K562 (cell line): ENCODE data around the gene EMILIN1. TPM values are rescaled to one million over a fixed set of nuclear protein-coding genes. Genes with fewer than 3 reads are reported as not detected.

Experiments used
- AFF1 ChIP-seq, 2 experiments: fragments of 450-650 bp; IDR thresholded peaks; 2 replicates each; pipeline ENCODE4 v1.6.1; 2018; ENCODE audit warnings: mild to moderate bottlenecking in 2 of 2, low read depth in 1 of 2; ENCODE audit not compliant: partially characterized antibody in 2 of 2
- CUX1 ChIP-seq: fragments of 200-800 bp; sonication (Bioruptor generic); IDR thresholded peaks from 2 replicates; pipeline ENCODE4 v1.6.1; 2016; ENCODE audit warnings: missing genetic modification characterization, missing compliant biosample characterization
- EZH2 ChIP-seq: IDR thresholded peaks from 2 replicates; pipeline ENCODE4 v1.6.1; 2012; ENCODE audit warnings: low read depth, mild to moderate bottlenecking, inconsistent platforms, low read length, borderline replicate concordance
- NBN ChIP-seq: fragments of 450-650 bp; IDR thresholded peaks from 2 replicates; pipeline ENCODE4 v1.6.1; 2016; ENCODE audit warnings: low read depth, mild to moderate bottlenecking
- NONO ChIP-seq, 2 experiments: fragments of 200-400 bp in 1 of 2; fragments of 450-650 bp in 1 of 2; formaldehyde crosslinking in 1 of 2; IDR thresholded peaks; 2 replicates each; pipeline ENCODE4 v1.6.1; 2017; ENCODE audit warnings: low read depth in 2 of 2, mild to moderate bottlenecking in 2 of 2, moderate library complexity in 2 of 2, low read length in 1 of 2
- SMAD1 ChIP-seq: fragments of 150-350 bp; IDR thresholded peaks from 2 replicates; pipeline ENCODE4 v1.6.1; 2014; ENCODE audit warnings: low read length, low read depth; ENCODE audit not compliant: partially characterized antibody
- SMARCE1 ChIP-seq: fragments of 450-650 bp; IDR thresholded peaks from 2 replicates; pipeline ENCODE4 v1.7.1; 2016; ENCODE audit warnings: mild to moderate bottlenecking
- ZBTB11 ChIP-seq, 3 experiments: fragments of 200-800 bp in 1 of 3; fragments of 250-450 bp in 1 of 3; fragments of 450-650 bp in 1 of 3; sonication (Bioruptor Pico) in 1 of 3; sonication (Bioruptor generic) in 1 of 3; formaldehyde crosslinking in 1 of 3; IDR thresholded peaks; 2 replicates each; pipeline versions ENCODE4 v1.6.1 to v1.8.0; 2016 to 2022; ENCODE audit warnings: mild to moderate bottlenecking in 2 of 3, missing genetic modification characterization in 2 of 3, missing compliant biosample characterization in 1 of 3, moderate library complexity in 1 of 3
- ZNF717 ChIP-seq: fragments of 250-450 bp; sonication (Bioruptor Pico); IDR thresholded peaks from 2 replicates; pipeline ENCODE4 v1.5.0; 2021
- polyA plus RNA-seq, 8 experiments: library from polyadenylated mRNA; depleted of rRNA in 4 of 8; stranded (reverse) in 5 of 8; unstranded in 3 of 8; fragments of >200 nt; fragmentation: Nextera tagmentation in 2 of 8; fragmentation: Illumina TruSeq in 1 of 8; extraction: Ambion mirVana in 2 of 8; extraction: Trizol in 1 of 8; gene quantifications; 2 replicates each; pipeline versions ENCODE4 v1.2.1 to v1.2.3, GENCODE V29; 2011 to 2014; ENCODE audit warnings: inconsistent platforms in 1 of 8, missing spikeins in 1 of 8
- total RNA-seq, 7 experiments: library from RNA; depleted of rRNA in 6 of 7; stranded (reverse); fragments of >200 nt in 6 of 7; fragmentation: Illumina TruSeq in 2 of 7; extraction: Trizol in 2 of 7; gene quantifications; 2 replicates each; pipeline versions ENCODE4 v1.2.1 to v1.2.3, GENCODE V29; 2011 to 2021; ENCODE audit warnings: low replicate concordance in 1 of 7

The EMILIN1 gene
- total and polyA plus RNA-seq, 9 of the 15 experiments (the other 6 are each of a cell fraction or from before 2014, with no cell fraction given): 0.04 to 2.7 (median 0.54) TPM; not detected in 2

GRCh38 chr2:27032495-27033252 lies 45.7 kb upstream of the EMILIN1 start, which contains the start of gene TMEM214 (continued):
- TF ChIP-seq CUX1 (peak; percentile 97), NONO (IDR thresholded peaks at IDR 0.05; ENCODE audit: low read depth in 2 of 2, low read length in 1 of 2) (no peak), ZNF717 (CRISPR knock-in tag) (no peak), SMAD1 (no peak), ZBTB11 (CRISPR knock-in tag; IDR thresholded peaks at IDR 0.05) (peak in 1 of 3 experiments; percentile 55; a peak in 1 of 6 replicates), EZH2 (no peak), AFF1 (IDR thresholded peaks at IDR 0.05; ENCODE audit: low read depth in 1 of 2, partially characterized antibody in 2 of 2) (peak; percentile 6 to 46), NBN (peak; percentile 48; the same call in 1 of the 2 replicates), SMARCE1 (no peak)
